ENCODE data around the gene OXER1.

Gene OXER1

GRCh38 chr2:42712934-42713333 lies 51.0 kb downstream of the OXER1 start:
- DNase-seq (ENCODE audit: low spot score) = no peak
- no peak for TF ChIP-seq CTCF (IDR thresholded peaks at IDR 0.05; ENCODE audit: extremely low read depth, missing control alignments)
